Kidney tubule cell (primary cell): Measurements from ENCODE around the gene PRKCZ.
A peak's percentile ranks its signal among the peaks of the same experiment; 100 is the strongest.

ENCODE experiments used
- DNase-seq: peaks from one replicate; pipeline ENCODE4 v3.0.0-alpha.2; 2018; ENCODE audit warnings: low spot score

Gene PRKCZ

DNA sequence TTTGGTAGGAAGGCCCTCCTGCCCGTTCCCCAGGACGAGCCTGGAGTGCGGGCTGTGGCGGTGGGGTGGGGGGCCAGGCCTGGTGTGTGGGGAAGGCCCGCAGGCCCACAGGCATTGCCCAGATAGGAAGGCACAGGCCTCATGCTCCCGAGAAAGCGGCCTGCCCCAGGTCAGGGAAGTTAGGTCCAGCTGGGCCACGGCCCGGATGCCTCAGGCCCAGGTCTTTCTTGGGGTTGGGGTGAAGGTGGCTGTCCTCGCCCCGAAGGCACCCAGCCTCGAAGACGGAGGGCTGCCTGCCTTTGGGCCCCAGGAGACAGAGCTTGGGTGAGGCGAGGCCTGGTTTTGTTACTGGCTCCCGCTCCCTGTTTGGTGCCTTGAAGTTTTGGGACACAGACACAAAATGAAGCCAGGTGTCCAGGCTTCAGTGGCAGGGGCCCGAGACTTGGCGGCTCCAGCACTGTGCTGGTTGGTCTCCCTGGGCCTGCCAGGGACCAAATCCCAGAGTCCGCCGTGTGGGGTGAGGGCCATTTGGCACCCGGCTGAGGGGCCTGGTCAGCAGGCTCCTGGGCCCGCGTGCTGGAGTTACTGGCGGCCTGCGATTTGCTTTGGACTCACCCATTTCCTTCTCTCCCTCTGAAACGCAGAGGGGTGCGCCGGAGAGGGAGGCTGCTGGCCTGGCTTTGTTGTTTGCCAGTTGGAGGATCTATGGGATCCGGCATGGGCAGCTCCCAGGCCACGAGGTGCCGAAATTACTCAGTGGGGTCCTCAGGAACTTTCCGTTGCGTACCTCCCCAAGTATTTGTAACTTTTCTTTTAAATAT lies 179.9 kb downstream of the PRKCZ start:
- DNase-seq = peak; percentile 49

DNA sequence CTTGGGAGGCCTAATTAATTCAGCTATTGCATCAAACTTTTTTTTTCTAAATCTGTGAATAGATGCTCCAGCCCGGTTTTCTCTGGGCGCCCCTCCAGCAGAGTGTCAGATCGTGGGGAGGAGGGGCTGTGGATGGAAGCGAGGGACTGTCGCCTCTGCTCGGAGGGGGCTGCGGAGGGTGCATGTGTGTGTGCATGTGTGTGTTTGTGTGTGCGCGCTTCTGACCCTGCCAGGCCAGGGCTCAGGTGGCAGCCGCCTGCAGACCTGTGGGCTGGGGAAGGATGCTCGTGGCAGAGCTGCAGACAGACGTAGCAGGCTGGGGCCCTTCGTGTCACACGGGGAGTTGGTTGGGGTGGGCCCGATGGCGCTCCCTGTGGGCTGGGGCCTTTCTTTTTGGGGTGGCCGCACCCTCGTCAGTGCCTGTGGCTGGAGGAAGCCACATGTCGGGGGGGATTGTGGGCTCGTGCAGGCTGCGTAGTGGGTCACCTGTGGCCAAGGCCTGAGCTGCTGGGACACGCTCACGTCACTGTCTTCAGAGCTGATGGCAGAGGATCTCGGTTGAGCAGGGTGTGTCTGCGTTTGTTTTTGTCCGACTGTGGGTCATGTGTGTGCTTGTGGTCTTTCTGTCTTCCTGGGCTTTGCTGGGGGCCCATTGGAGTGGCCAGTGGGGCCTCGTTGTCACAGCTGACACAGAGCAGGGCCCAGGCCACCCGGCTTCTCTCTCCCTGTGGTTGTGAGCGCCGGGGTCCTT lies 180.7 kb downstream of the PRKCZ start:
- no peak for DNase-seq

DNA sequence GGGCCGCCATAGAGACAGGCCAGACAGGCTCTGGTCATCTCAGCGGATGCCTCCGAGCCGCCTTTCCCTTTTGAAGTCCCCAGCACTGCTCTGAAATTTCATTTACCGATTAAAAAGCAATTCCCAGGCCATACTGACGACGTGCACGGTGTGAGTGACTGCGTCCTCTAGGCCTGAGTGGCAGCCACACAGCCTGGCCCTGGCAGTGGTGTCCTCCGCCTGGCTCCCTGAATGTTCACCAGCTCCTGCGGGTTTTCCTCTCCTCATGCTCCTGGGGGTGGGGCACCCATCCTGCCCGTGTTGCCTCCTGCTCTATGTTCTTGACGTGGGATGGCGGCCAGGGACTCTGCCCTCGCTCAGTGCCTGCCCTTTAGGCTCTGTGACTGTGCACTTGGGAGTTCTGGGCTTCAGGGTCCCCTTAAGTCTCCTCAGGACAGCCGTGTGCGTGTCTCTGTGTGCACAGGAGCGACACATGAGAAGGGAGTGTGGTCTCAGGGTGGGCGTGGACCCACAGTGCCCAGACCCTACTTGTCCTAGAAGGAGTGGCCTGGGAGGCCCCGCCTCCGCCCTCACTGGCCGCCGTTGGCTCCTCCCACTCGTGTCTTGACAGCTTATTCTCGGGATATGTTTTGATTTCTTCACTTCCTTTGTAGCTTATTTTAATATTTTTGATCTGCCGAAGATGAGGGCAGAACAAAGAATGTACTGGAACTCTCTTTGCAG lies 181.5 kb downstream of the PRKCZ start:
- peak; percentile 58 for DNase-seq

DNA sequence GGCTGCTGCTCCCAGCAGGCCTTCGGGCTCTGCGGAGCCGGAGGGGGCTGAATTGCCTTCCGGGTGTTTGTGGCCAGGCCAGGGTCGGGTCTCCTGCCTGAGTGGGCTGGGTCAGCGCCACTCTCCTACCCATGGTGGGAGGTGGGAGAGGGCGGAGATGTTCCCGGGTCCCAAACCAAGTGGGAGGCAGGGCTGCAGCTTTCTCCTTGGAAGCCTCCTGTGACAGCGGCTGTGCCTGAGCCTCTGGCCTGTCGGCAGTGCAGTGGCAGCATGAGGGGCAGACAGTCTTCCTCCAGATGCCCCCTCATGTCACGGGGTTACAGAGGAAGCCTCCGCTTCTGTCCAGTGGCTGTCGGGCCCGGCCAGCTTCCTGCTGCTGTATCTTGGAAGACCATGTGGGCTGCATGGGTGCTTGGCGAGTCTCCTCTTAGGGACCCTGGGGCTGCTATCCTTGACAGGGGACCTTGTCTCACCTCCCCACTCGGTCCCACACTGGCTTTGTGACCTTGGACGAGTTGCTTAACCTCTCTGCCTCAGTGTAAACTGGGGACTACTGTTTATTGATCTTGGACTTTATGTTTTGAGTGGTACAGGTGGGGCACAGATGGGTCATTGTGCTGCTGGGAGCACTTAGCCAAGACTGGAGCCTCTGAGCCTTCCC lies 182.2 kb downstream of the PRKCZ start:
- no peak for DNase-seq

DNA sequence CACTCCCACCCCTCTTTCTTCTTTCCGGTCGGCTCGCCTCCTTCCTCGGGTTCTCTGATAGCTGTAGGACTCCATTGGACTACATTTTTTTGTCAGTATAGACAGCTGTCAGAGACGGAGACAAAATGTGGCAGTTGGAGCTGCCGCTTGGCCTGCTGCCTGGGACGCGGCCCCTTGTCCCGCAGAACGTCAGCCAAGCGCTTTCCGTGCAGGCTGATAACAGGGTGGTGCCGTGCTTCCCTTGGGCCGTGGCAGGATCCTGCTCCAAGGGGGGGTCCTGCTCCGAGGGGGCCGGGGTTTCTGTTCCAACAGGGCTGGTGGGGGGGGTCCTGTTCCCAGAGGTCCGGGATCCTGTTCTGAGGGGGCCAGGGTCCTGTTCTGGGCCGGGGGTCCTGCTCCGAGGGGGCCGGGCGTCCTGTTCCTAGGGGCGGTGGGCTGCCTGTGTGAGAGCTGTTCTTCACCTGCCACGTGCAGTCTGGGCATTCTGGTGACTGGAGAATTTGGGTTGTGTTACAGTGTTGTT lies 182.8 kb downstream of the PRKCZ start:
- DNase-seq = no peak

DNA sequence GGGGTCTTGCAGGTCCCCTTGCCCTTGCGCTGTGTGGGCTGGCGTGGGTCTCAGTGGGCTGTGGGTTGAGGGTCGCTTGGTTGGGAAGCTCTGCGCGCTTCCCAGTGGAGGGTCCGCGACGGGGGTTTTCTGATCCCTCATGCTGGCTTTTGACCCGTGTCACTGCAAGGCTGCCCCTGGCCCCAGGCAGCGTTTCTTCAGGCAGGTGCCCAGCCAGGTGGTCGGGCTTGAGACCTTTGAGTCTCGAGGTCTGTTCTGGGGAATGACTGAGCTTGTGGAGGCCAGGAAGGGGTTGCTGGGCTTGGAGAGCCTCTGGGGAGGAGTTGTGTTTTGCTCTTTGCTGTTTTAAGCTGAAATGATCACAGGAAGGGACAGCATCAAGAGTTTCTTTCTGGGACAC lies 183.3 kb downstream of the PRKCZ start:
- DNase-seq = no peak

DNA sequence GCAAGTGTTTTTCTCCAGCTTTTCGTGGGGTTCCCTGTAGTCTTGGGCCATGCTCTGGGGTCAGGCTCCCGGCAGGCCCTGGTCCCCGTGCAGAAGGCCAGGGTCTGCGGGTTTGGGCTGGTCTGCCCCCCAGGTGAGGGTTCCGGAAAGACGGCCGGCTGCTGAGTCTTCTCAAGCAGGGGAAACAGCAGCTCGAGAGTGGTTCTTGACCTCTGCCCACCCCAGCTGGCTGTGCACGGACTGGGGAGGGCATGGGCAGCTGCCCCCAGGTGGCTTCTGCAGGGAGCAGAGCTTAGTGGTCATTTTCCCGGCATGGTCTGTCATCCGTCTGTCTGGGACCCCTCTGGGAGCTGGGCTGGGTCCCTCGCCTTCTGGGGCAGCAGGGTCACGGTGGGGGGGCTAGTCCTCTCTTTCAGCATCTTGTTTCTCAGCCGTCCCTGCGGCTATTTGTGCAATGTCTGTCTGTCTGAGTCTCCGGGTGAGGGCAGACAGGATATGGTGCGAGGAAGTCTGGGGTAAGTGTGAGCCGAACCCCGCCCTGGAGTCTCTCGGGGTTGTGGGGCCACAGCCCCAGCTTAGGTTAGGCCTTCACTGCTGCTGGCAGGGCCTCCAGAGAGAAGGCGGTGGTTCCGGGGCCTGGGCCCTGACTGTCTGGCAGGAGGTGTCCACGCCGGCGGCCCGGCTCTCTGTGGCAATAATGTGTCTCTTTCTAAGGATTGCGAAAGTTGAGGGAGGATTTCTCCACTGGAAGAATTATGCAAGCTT lies 184.0 kb downstream of the PRKCZ start:
- peak; percentile 36 for DNase-seq

DNA sequence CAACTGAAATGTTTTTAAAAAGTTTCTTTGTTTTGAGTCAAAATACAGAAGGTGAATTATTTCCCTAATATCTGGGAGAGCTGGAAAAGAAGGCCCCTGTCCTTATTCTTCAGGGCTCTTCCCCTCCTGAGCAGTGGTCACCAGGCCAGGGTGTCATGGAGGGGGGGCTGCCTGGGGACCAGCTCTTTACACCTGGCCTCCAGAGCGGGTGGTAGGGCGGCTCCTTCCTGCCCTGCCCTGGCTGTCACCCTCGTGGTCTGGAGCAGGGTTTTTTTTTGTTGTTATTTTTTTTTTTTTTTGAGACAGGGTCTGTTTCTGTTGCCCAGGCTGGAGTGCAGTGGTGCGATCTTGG lies 184.5 kb downstream of the PRKCZ start:
- DNase-seq = no peak
